HG02763 (cell line): ENCODE data around the gene TRPC4AP.

Experiments used
- ATAC-seq: cut with Tn5 transposase; IDR thresholded peaks from one replicate; pipeline ENCODE4 v1.9.1; 2021; ENCODE audit warnings: mild to moderate bottlenecking, moderate library complexity; ENCODE audit not compliant: unreplicated experiment

TRPC4AP gene

GRCh38 chr20:35003211-35004031, 89.2 kb downstream of the TRPC4AP start:
- ATAC-seq: no peak

GRCh38 chr20:35002426-35003210, 90.0 kb downstream of the TRPC4AP start:
- no peak for ATAC-seq

DNA sequence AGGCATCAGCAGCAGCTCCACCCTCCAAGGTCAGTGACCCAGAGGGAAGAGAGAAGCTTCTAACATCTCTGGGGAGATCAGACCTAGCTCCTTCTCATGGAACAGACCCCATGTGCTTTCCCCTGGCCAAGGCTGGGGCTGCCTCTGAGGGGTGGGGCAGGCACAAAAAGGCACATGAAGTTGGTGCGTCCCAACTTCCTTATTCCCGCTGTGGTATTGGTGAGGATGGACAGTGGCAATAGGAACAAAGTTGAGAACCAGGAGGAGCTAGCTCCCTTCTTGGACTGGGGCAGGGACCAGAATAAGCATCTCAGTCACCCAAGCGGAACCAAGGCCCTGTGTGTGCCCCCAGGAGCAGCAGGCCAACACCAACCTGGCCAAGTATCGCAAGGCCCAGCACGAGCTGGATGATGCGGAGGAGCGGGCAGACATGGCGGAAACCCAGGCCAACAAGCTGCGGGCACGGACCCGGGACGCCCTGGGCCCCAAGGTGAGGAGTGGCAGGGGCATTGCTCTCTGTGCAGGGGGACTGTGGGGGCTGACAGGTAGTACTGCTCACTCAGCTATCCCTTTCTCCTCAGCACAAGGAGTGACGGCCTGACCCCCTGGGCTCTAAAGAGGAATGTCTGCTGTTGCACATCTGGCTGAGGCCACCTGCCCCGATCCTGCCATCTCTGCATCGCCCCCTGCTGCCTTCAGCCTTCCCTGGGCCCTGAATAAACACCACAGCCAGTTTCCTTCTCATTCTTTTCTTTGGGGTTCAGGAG, 90.8 kb downstream of the TRPC4AP start:
- no peak for ATAC-seq

GRCh38 chr20:35000922-35001595, 91.5 kb downstream of the TRPC4AP start:
- ATAC-seq: no peak

- no peak for ATAC-seq
These were observed 92.2 kb downstream of the TRPC4AP start for GRCh38 chr20:35000311-35000921.

GRCh38 chr20:34999782-35000181, 92.8 kb downstream of the TRPC4AP start:
- no peak for ATAC-seq

- ATAC-seq: no peak
These were observed 93.6 kb downstream of the TRPC4AP start for GRCh38 chr20:34999021-34999451.

DNA sequence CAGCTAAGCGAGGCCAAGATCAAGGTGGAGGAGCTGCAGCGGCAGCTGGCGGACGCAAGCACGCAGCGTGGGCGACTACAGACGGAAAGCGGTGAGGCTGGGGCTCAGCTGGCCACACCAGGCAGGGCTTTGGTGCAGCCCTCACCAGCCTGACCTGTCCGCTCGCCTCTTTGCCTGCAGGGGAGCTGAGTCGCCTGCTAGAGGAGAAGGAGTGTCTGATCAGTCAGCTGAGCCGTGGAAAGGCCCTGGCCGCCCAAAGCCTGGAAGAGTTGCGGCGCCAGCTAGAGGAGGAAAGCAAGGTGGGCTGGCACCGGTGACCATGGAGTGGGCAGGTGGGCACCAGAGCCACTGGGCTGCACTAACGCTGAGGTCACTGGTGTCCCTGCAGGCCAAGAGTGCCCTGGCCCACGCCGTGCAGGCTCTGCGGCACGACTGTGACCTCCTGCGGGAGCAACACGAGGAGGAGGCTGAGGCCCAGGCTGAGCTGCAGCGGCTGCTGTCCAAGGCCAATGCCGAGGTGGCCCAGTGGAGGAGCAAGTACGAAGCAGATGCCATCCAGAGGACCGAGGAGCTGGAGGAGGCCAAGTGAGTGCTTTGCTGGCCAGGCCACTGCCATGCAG, 94.2 kb downstream of the TRPC4AP start:
- ATAC-seq: no peak

DNA sequence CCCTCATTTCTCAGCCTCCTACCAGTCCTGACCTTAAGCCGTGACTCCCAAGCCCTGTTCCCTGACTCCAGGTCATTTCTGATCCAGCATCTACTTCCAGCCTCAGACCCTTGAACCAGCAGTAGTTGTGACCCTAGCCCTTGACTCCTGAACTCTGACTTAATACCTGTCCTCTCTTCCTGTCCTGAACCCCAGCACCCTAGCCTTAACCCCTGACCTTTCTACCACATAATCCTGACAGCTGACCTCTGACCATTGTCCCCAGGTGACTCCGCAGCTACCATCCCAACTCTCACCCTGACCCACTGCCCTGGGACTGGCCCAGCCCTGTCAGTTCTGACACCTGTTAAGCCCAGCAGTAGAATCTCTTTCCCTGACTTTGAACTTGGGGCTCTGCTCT, 94.8 kb downstream of the TRPC4AP start:
- no peak for ATAC-seq

DNA sequence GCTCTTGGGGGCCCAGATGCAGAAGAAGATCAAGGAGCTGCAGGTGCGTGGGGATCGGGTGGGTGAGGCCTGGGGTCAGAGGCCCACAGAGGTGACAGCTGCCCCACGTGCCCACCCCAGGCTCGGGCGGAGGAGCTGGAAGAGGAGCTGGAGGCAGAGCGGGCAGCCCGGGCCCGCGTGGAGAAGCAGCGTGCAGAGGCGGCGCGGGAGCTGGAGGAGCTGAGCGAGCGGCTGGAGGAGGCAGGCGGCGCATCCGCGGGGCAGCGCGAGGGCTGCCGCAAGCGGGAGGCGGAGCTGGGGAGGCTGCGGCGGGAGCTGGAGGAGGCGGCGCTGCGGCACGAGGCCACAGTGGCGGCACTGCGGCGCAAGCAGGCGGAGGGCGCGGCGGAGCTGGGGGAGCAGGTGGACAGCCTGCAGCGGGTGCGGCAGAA, 95.5 kb downstream of the TRPC4AP start:
- ATAC-seq: no peak

- no peak for ATAC-seq
These were observed 96.2 kb downstream of the TRPC4AP start for GRCh38 chr20:34996243-34997028.

DNA sequence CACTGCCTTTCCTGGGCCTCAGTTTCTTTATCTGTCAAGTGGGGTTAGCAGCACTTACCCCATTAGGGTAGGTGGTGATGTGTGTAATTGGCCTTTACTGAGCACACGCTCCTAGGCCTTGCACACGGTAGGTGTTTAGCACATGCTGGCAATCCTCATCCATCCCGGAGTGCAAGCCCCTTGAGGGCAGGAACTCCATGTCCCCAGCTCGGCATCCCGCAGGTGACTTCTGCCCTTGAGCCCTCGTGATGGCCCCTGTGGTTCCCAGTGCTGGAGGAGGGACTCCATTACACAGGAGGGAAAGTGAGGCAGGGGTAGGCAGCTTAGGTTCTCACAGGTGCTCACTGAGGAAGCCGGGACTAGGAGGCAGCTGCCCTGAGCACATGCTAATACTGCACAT, 96.9 kb downstream of the TRPC4AP start:
- ATAC-seq: no peak

DNA sequence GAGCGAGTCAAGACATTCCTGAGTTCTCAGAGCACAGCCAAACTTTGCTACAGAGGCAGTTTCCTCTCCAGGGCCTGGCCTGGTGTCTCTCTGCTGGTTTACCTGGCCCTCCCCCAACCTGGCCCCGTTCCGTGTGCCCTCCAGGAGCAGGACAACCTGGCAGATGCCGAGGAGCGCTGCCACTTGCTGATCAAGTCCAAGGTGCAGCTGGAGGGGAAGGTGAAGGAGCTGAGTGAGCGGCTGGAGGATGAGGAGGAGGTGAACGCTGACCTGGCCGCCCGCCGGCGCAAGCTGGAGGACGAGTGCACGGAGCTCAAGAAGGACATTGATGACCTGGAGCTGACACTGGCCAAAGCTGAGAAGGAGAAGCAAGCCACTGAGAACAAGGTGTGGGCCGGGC, 97.4 kb downstream of the TRPC4AP start:
- ATAC-seq: no peak

- ATAC-seq: no peak
These were observed 98.0 kb downstream of the TRPC4AP start for GRCh38 chr20:34994509-34995131.

DNA sequence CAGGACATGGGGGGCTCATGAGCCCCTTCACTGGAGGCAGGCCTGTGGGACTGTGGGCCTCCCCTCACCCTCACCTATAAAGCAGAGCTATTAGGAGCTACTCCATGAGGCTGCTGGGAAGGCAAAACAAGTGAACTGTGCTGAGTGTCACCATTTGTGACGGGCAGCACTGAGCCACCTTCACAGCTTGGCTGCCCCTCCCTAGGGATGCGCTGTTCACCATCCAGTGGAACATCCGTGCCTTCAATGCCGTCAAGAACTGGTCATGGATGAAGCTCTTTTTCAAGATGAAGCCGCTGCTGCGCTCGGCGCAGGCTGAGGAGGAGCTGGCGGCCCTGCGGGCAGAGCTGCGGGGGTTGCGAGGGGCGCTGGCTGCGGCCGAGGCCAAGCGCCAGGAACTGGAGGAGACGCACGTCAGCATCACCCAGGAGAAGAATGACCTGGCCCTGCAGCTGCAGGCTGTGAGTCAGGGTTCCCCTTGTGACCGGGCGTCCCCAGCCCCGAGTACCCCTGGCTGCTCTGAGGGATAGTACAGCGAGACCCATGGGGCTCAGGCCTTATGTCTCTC, 98.6 kb downstream of the TRPC4AP start:
- ATAC-seq: no peak

DNA sequence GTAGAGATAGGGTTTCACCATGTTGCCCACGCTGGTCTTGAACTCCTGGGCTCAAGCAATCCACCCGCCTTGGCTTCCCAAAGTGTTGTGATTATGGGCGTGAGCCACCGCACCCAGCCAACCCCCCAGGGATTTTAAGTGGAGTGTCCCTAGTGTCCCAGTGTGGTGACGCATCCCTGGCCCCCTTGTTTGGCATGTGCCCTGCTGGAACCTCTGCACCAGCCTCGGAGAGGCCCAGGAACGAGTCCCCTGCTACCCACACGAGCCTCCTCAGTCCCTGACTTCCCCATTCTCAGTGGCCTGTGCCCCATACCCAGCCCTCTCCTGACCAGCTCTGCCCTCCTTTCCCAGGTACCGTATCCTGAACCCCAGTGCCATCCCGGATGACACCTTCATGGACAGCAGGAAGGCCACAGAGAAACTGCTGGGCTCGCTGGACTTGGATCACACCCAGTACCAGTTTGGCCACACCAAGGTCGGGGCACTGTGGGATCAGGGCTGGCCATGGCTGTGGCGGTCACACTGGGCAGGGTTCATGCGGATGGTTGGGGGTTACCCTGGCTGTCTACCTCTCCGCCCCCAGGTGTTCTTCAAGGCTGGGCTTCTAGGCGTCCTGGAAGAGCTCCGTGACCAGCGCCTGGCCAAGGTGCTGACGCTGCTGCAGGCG, 99.7 kb downstream of the TRPC4AP start:
- no peak for ATAC-seq

DNA sequence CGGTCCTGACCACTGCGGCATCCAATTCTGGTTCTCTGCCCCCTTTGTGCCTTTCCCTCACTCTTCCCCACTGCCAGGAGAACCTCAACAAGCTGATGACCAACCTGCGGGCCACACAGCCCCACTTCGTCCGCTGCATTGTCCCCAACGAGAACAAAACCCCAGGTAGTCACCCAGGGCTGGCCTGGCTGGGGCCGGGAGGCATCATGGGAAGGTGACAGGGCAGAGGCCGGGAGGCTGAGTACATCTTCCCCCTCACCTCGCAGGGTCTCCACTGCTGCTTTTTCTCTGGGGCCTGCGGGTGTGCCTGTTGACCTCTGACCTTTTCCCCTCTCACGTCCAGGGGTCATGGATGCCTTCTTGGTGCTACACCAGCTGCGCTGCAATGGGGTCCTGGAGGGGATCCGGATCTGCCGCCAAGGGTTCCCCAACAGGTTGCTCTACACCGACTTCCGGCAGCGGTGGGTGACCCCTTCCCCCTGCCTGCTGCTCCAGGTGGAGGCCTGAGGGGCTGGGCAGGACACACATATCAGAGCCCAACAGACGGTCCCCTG, 101.9 kb downstream of the TRPC4AP start:
- ATAC-seq: no peak

DNA sequence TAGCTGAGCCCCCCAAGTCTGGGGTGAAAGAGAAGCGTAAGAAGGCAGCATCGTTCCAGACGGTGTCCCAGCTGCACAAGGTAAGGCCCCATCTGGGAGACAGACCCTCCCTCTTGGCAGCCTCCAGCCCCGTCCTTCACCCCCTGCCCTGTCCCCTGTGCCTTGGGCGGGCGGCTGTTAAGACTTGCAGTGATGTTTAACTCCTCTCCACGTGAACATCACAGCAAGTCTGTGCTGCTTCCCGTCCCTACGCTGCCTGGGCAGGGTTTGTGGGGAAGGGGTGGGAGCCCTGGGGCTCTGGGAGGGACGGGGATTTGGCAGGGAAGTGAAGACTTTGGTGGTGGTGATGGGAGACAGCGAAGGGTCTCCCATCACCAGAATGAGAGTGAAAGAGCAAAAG, 102.4 kb downstream of the TRPC4AP start:
- no peak for ATAC-seq
